Urinary bladder (tissue), 4 donors: ENCODE results near the gene CPNE7. TPM values are rescaled to one million over a fixed set of nuclear protein-coding genes. Genes with fewer than 3 reads are reported as not detected.

Source experiments
- DNase-seq: peaks from one replicate; pipeline ENCODE4 v3.0.0-alpha.2; 2015; ENCODE audit errors: extremely low spot score
- H3K27ac ChIP-seq: one replicate; pipeline ENCODE4 v1.5.1; 2013; ENCODE audit warnings: low read depth, mild to moderate bottlenecking, moderate library complexity
- H3K36me3 ChIP-seq: one replicate; pipeline ENCODE4 v1.6.1; 2013; ENCODE audit warnings: mild to moderate bottlenecking, moderate library complexity; ENCODE audit not compliant: insufficient read depth
- H3K4me1 ChIP-seq: one replicate; pipeline ENCODE4 v1.6.1; 2013; ENCODE audit warnings: mild to moderate bottlenecking, moderate library complexity; ENCODE audit not compliant: insufficient read depth
- H3K4me3 ChIP-seq: one replicate; pipeline ENCODE4 v1.5.1; 2013; ENCODE audit warnings: low read depth, low read length
- WGBS: extraction: QIAGEN DNeasy Blood & Tissue Kit; methylation state at CpG from one replicate; pipeline ENCODE4 v1.1.7; 2013; 5-methylcytosine and 5-hydroxymethylcytosine counted together
- polyA plus RNA-seq: library from polyadenylated mRNA; stranded (reverse); fragments of 200-250 nt; gene quantifications from one replicate; pipeline ENCODE4 v1.2.3, GENCODE V29; 2013
- small RNA-seq: library from RNA; depleted of rRNA; stranded (forward); fragments of <200 nt; gene quantifications from one replicate; pipeline ENCODE3, GENCODE V24; 2014
- total RNA-seq: library from RNA; depleted of rRNA; stranded (reverse); fragments of >200 nt; gene quantifications from one replicate; pipeline ENCODE4 v1.2.3, GENCODE V29; 2014
- donor health status: healthy with polysubstance abuse.
- donor health status: healthy.

CPNE7 gene
- total and polyA plus RNA-seq, 2 donors = 1.8 TPM; not detected in 1

GRCh38 chr16:89637379-89637778 lies 61.8 kb downstream of the CPNE7 start:
- H3K4me3 ChIP-seq = no peak overlapping the region
- H3K36me3 ChIP-seq = no peaks in the 10 kb centered on the region
- no peaks in the 10 kb centered on the region for H3K4me1 ChIP-seq
- no peak overlapping the region for H3K27ac ChIP-seq
- DNase-seq = no peak
- WGBS = 62% methylated on average over 10 of the region's 10 CpGs

GRCh38 chr16:89638455-89638854 lies 62.9 kb downstream of the CPNE7 start:
- Histone ChIP-seq H3K4me1 (no peaks in the 10 kb centered on the region), H3K36me3 (no peaks in the 10 kb centered on the region), H3K27ac (no peak overlapping the region), H3K4me3 (no peak overlapping the region)
- WGBS = 67% methylated on average over 10 of the region's 10 CpGs
- no peak for DNase-seq

- Histone ChIP-seq H3K4me1 (no peaks in the 10 kb centered on the region), H3K4me3 (no peak overlapping the region), H3K27ac (no peak overlapping the region), H3K36me3 (no peaks in the 10 kb centered on the region)
- WGBS = 77% methylated on average over 6 of the region's 6 CpGs
- DNase-seq = no peak
Observed at GRCh38 chr16:89639385-89639784, 63.8 kb downstream of the CPNE7 start.

GRCh38 chr16:89641458-89642119 lies 66.0 kb downstream of the CPNE7 start:
- no peaks in the 10 kb centered on the region for H3K4me1 ChIP-seq
- H3K36me3 ChIP-seq = no peaks in the 10 kb centered on the region
- DNase-seq = no peak
- H3K4me3 ChIP-seq = no peak overlapping the region
- WGBS = 43% methylated on average over 14 of the region's 14 CpGs
- H3K27ac ChIP-seq = no peak overlapping the region

GRCh38 chr16:89642574-89642973 lies 67.0 kb downstream of the CPNE7 start:
- WGBS = 84% methylated on average over 13 of the region's 13 CpGs

GRCh38 chr16:89643769-89644300 lies 68.3 kb downstream of the CPNE7 start:
- 72% methylated on average over 14 of the region's 14 CpGs for WGBS
- no peaks in the 10 kb centered on the region for H3K4me1 ChIP-seq
- no peak overlapping the region for H3K4me3 ChIP-seq
- no peaks in the 10 kb centered on the region for H3K36me3 ChIP-seq
- no peak for DNase-seq
- H3K27ac ChIP-seq = no peak overlapping the region

More at GRCh38 chr16:89642574-89642973, 67.0 kb downstream of the CPNE7 start:
- Histone ChIP-seq H3K27ac (no peak overlapping the region), H3K4me1 (no peaks in the 10 kb centered on the region), H3K36me3 (no peaks in the 10 kb centered on the region), H3K4me3 (no peak overlapping the region)
- no peak for DNase-seq

GRCh38 chr16:89645122-89645521 lies 69.6 kb downstream of the CPNE7 start:
- H3K36me3 ChIP-seq = no peaks in the 10 kb centered on the region
- WGBS = 78% methylated on average over 11 of the region's 11 CpGs

GRCh38 chr16:89646270-89646669 lies 70.7 kb downstream of the CPNE7 start:
- no peak overlapping the region for H3K27ac ChIP-seq
- H3K4me1 ChIP-seq = no peaks in the 10 kb centered on the region
- WGBS = 95% methylated on average over 22 of the region's 22 CpGs
- no peak for DNase-seq
- no peak overlapping the region for H3K4me3 ChIP-seq
- H3K36me3 ChIP-seq = no peaks in the 10 kb centered on the region

More at GRCh38 chr16:89645122-89645521, 69.6 kb downstream of the CPNE7 start:
- Histone ChIP-seq H3K4me3 (no peak overlapping the region), H3K27ac (no peak overlapping the region), H3K4me1 (no peaks in the 10 kb centered on the region)
- no peak for DNase-seq

Small RNAs within 50 kb of the gene (small RNA-seq; reads per million reads assigned to genes)
- gene SNORD68 = not detected

Other genes with a start within 250 kb of the CPNE7 start
- gene ANKRD11, start 85.2 kb upstream of the CPNE7 start, total RNA-seq = 51.2 TPM
- 73.3 TPM for gene ANKRD11, start 85.2 kb upstream of the CPNE7 start, polyA plus RNA-seq
- gene SPG7, start 67.4 kb upstream of the CPNE7 start, total RNA-seq = 77.8 TPM
- 85.4 TPM for gene SPG7, start 67.4 kb upstream of the CPNE7 start, polyA plus RNA-seq
- 2,031 TPM for gene RPL13, start 15.1 kb upstream of the CPNE7 start, total RNA-seq
- 7,650 TPM for gene RPL13, start 15.1 kb upstream of the CPNE7 start, polyA plus RNA-seq
- 0.58 TPM for gene DPEP1, start 37.9 kb downstream of the CPNE7 start, total RNA-seq
- gene DPEP1, start 37.9 kb downstream of the CPNE7 start, polyA plus RNA-seq = 0.41 TPM
- gene CHMP1A, start 82.0 kb downstream of the CPNE7 start, total RNA-seq = 27.9 TPM
- gene CHMP1A, start 82.0 kb downstream of the CPNE7 start, polyA plus RNA-seq = 85.7 TPM
- gene SPATA33, start 82.1 kb downstream of the CPNE7 start, total RNA-seq = 3.3 TPM
- gene SPATA33, start 82.1 kb downstream of the CPNE7 start, polyA plus RNA-seq = 5.2 TPM
- 31.9 TPM for gene CDK10, start 110.9 kb downstream of the CPNE7 start, total RNA-seq
- 58.5 TPM for gene CDK10, start 110.9 kb downstream of the CPNE7 start, polyA plus RNA-seq
- gene SPATA2L, start 125.9 kb downstream of the CPNE7 start, total RNA-seq = 5.2 TPM
- 10.8 TPM for gene SPATA2L, start 125.9 kb downstream of the CPNE7 start, polyA plus RNA-seq
- 5.7 TPM for gene VPS9D1, start 145.1 kb downstream of the CPNE7 start, total RNA-seq
- gene VPS9D1, start 145.1 kb downstream of the CPNE7 start, polyA plus RNA-seq = 11.0 TPM
- gene ZNF276, start 145.8 kb downstream of the CPNE7 start, total RNA-seq = 17.9 TPM
- gene ZNF276, start 145.8 kb downstream of the CPNE7 start, polyA plus RNA-seq = 19.6 TPM
- 9.6 TPM for gene FANCA, start 240.9 kb downstream of the CPNE7 start, total RNA-seq
- 1.7 TPM for gene FANCA, start 240.9 kb downstream of the CPNE7 start, polyA plus RNA-seq